ENCODE data around the gene MYH9.

MYH9 gene

DNA sequence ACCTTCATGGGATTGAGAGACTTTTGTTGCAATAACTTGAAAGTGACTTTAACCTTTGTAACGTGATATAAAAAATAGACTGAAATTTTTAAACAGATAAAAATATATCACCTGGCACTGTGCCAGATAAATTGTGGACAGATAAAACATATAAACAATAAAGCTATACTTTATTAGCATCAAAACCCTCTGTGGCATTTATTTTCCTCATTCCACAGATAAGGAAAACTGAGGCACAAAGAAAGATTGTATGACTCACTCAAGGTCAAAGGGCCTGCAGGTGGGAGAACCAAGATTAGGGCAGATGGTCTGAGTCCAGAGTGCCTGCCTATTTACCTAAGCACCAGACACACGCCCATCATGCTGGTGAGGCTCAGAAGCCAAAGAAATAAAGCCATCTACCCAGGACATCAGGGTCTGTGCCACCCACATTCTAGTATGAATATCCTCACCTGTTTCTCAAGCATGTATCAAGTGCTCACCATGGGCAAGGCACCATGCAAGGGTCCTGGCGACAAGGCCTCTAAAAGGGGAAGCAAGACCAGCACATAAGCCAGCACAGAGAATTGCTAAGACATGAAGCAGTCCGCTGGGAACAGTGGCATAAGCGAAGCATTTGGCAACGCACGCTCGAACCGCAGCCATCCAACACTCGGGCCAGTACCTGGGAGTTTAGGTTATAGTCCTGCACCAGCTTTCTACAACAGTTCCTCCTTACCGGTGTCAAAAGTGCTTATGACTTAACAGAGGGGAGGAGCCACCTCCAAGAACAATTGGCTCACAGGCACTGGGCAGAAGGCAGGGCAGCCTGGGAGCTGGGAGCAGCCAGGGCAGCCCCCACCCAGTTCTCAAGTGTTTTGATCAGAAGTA is 17.6 kb downstream of the MYH9 start:
- H3K4me1 ChIP-seq (ENCODE audit: control insufficient read depth, insufficient read depth, low read length) = peaks cover 39% of the 10 kb centered on the region
- CTCF ChIA-PET = interaction anchor here (0.6 to 4.4 kb wide), 7 partner anchors 9 to 122 kb away, joined by 3 to 17 read pairs (median 4); no protein-coding TSS in a partner anchor
- POLR2A ChIA-PET = interaction anchor here (0.6 to 5.2 kb wide), 14 partner anchors 10 to 1062 kb away, joined by 3 to 31 read pairs (median 4); partner anchors contain the start of gene MYH9
- H3K27ac ChIP-seq (ENCODE audit: extremely low read depth, low read depth, low read length) = peak overlapping the region; percentile 72
- H3K9me3 ChIP-seq (ENCODE audit: control insufficient read depth, insufficient read depth, low read depth, low read length) = no peaks in the 10 kb centered on the region
- H3K36me3 ChIP-seq (ENCODE audit: control insufficient read depth in 2 of 2, insufficient read depth in 1 of 2, low read length in 2 of 2) = peaks cover 4 to 8% of the 10 kb centered on the region in 2 experiments; a peak in 2 of 3 replicates
- no peak overlapping the region for H3K4me3 ChIP-seq (ENCODE audit: low read depth, low read length)
- TF ChIP-seq ZNF530 (tag by site-specific recombination; IDR thresholded peaks at IDR 0.05; ENCODE audit: low read depth) (no peak), GLI2 (tag by site-specific recombination; IDR thresholded peaks at IDR 0.05; ENCODE audit: borderline replicate concordance, low read depth) (no peak), ZNF501 (tag by site-specific recombination; IDR thresholded peaks at IDR 0.05) (no peak), ZBTB17 (tag by site-specific recombination; IDR thresholded peaks at IDR 0.05) (no peak), ZBTB7A (tag by site-specific recombination; IDR thresholded peaks at IDR 0.05; ENCODE audit: low read depth) (no peak), ZEB2 (tag by site-specific recombination; IDR thresholded peaks at IDR 0.05) (peak; percentile 37; the same call in 1 of the 2 replicates), ZNF221 (tag by site-specific recombination; IDR thresholded peaks at IDR 0.05; ENCODE audit: borderline replicate concordance) (peak; percentile 60; the same call in 1 of the 2 replicates), ZFP37 (tag by site-specific recombination; IDR thresholded peaks at IDR 0.05) (no peak), ZNF19 (tag by site-specific recombination; IDR thresholded peaks at IDR 0.05; ENCODE audit: low read depth) (no peak), ZNF24 (tag by site-specific recombination; IDR thresholded peaks at IDR 0.05) (no peak), ZNF510 (tag by site-specific recombination; IDR thresholded peaks at IDR 0.05; ENCODE audit: insufficient replicate concordance) (no peak), MZF1 (tag by site-specific recombination; IDR thresholded peaks at IDR 0.05; ENCODE audit: borderline replicate concordance) (no peak), ZNF426 (tag by site-specific recombination; IDR thresholded peaks at IDR 0.05) (no peak), ZNF830 (tag by site-specific recombination; IDR thresholded peaks at IDR 0.05; ENCODE audit: low read depth) (no peak), ZXDB (tag by site-specific recombination; IDR thresholded peaks at IDR 0.05) (no peak), ZNF174 (tag by site-specific recombination; IDR thresholded peaks at IDR 0.05) (no peak), ZNF664 (tag by site-specific recombination; IDR thresholded peaks at IDR 0.05) (no peak), ZNF211 (tag by site-specific recombination; IDR thresholded peaks at IDR 0.05; ENCODE audit: low read depth) (no peak)
- TF ChIP-seq, protein P1, sequence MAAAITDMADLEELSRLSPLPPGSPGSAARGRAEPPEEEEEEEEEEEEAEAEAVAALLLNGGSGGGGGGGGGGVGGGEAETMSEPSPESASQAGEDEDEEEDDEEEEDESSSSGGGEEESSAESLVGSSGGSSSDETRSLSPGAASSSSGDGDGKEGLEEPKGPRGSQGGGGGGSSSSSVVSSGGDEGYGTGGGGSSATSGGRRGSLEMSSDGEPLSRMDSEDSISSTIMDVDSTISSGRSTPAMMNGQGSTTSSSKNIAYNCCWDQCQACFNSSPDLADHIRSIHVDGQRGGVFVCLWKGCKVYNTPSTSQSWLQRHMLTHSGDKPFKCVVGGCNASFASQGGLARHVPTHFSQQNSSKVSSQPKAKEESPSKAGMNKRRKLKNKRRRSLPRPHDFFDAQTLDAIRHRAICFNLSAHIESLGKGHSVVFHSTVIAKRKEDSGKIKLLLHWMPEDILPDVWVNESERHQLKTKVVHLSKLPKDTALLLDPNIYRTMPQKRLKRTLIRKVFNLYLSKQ (tag by site-specific recombination; IDR thresholded peaks at IDR 0.05; ENCODE audit: borderline replicate concordance) = no peak
- TF ChIP-seq, protein P2, sequence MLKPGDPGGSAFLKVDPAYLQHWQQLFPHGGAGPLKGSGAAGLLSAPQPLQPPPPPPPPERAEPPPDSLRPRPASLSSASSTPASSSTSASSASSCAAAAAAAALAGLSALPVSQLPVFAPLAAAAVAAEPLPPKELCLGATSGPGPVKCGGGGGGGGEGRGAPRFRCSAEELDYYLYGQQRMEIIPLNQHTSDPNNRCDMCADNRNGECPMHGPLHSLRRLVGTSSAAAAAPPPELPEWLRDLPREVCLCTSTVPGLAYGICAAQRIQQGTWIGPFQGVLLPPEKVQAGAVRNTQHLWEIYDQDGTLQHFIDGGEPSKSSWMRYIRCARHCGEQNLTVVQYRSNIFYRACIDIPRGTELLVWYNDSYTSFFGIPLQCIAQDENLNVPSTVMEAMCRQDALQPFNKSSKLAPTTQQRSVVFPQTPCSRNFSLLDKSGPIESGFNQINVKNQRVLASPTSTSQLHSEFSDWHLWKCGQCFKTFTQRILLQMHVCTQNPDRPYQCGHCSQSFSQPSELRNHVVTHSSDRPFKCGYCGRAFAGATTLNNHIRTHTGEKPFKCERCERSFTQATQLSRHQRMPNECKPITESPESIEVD (tag by site-specific recombination; IDR thresholded peaks at IDR 0.05) = peak; percentile 73; the same call in 1 of the 2 replicates
- TF ChIP-seq, protein P3, sequence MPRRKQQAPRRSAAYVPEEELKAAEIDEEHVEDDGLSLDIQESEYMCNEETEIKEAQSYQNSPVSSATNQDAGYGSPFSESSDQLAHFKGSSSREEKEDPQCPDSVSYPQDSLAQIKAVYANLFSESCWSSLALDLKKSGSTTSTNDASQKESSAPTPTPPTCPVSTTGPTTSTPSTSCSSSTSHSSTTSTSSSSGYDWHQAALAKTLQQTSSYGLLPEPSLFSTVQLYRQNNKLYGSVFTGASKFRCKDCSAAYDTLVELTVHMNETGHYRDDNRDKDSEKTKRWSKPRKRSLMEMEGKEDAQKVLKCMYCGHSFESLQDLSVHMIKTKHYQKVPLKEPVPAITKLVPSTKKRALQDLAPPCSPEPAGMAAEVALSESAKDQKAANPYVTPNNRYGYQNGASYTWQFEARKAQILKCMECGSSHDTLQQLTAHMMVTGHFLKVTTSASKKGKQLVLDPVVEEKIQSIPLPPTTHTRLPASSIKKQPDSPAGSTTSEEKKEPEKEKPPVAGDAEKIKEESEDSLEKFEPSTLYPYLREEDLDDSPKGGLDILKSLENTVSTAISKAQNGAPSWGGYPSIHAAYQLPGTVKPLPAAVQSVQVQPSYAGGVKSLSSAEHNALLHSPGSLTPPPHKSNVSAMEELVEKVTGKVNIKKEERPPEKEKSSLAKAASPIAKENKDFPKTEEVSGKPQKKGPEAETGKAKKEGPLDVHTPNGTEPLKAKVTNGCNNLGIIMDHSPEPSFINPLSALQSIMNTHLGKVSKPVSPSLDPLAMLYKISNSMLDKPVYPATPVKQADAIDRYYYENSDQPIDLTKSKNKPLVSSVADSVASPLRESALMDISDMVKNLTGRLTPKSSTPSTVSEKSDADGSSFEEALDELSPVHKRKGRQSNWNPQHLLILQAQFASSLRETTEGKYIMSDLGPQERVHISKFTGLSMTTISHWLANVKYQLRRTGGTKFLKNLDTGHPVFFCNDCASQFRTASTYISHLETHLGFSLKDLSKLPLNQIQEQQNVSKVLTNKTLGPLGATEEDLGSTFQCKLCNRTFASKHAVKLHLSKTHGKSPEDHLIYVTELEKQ (tag by site-specific recombination; IDR thresholded peaks at IDR 0.05; ENCODE audit: borderline replicate concordance) = no peak
- TF ChIP-seq, protein P4, sequence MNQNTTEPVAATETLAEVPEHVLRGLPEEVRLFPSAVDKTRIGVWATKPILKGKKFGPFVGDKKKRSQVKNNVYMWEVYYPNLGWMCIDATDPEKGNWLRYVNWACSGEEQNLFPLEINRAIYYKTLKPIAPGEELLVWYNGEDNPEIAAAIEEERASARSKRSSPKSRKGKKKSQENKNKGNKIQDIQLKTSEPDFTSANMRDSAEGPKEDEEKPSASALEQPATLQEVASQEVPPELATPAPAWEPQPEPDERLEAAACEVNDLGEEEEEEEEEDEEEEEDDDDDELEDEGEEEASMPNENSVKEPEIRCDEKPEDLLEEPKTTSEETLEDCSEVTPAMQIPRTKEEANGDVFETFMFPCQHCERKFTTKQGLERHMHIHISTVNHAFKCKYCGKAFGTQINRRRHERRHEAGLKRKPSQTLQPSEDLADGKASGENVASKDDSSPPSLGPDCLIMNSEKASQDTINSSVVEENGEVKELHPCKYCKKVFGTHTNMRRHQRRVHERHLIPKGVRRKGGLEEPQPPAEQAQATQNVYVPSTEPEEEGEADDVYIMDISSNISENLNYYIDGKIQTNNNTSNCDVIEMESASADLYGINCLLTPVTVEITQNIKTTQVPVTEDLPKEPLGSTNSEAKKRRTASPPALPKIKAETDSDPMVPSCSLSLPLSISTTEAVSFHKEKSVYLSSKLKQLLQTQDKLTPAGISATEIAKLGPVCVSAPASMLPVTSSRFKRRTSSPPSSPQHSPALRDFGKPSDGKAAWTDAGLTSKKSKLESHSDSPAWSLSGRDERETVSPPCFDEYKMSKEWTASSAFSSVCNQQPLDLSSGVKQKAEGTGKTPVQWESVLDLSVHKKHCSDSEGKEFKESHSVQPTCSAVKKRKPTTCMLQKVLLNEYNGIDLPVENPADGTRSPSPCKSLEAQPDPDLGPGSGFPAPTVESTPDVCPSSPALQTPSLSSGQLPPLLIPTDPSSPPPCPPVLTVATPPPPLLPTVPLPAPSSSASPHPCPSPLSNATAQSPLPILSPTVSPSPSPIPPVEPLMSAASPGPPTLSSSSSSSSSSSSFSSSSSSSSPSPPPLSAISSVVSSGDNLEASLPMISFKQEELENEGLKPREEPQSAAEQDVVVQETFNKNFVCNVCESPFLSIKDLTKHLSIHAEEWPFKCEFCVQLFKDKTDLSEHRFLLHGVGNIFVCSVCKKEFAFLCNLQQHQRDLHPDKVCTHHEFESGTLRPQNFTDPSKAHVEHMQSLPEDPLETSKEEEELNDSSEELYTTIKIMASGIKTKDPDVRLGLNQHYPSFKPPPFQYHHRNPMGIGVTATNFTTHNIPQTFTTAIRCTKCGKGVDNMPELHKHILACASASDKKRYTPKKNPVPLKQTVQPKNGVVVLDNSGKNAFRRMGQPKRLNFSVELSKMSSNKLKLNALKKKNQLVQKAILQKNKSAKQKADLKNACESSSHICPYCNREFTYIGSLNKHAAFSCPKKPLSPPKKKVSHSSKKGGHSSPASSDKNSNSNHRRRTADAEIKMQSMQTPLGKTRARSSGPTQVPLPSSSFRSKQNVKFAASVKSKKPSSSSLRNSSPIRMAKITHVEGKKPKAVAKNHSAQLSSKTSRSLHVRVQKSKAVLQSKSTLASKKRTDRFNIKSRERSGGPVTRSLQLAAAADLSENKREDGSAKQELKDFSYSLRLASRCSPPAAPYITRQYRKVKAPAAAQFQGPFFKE (tag by site-specific recombination; IDR thresholded peaks at IDR 0.05; ENCODE audit: borderline replicate concordance) = 0 out of 2 replicates have a peak, but pooled peaks have one; percentile 25
- TF ChIP-seq, protein P5, sequence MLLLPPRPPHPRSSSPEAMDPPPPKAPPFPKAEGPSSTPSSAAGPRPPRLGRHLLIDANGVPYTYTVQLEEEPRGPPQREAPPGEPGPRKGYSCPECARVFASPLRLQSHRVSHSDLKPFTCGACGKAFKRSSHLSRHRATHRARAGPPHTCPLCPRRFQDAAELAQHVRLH (tag by site-specific recombination; IDR thresholded peaks at IDR 0.05) = no peak

All from HEK293 (cell line).